IPS-20b (cell line): Measurements from ENCODE around the gene DYNLT3.

Source experiments
- H3K27ac ChIP-seq: one replicate; pipeline ENCODE4 v1.5.1; 2013; ENCODE audit warnings: low read length
- H3K27me3 ChIP-seq: 2 replicates; pipeline ENCODE4 v1.6.1; 2013; ENCODE audit warnings: mild to moderate bottlenecking, low read length, inconsistent platforms; ENCODE audit not compliant: insufficient read depth
- H3K36me3 ChIP-seq: 2 replicates; pipeline ENCODE4 v1.6.1; 2013; ENCODE audit warnings: low read depth, mild to moderate bottlenecking, inconsistent platforms, low read length, moderate library complexity; ENCODE audit not compliant: insufficient read depth
- H3K4me1 ChIP-seq: 2 replicates; pipeline ENCODE4 v1.6.1; 2013; ENCODE audit warnings: mild to moderate bottlenecking, control low read depth, inconsistent platforms, low read length, moderate library complexity; ENCODE audit not compliant: insufficient read depth
- H3K4me3 ChIP-seq: 2 replicates; pipeline ENCODE4 v1.5.1; 2013; ENCODE audit warnings: mild to moderate bottlenecking, low read length, inconsistent platforms
- H3K9ac ChIP-seq: 2 replicates; pipeline ENCODE4 v1.6.1; 2013; ENCODE audit warnings: low read depth, mild to moderate bottlenecking, inconsistent platforms, low read length, moderate library complexity
- H3K9me3 ChIP-seq: 2 replicates; pipeline ENCODE4 v1.6.1; 2013; ENCODE audit warnings: mild to moderate bottlenecking, low read depth, low read length, inconsistent platforms; ENCODE audit not compliant: insufficient read depth

Gene DYNLT3

GRCh38 chrX:37871626-37872302 lies 24.4 kb upstream of the DYNLT3 start:
- Histone ChIP-seq H3K36me3 (no peaks in the 10 kb centered on the region), H3K4me3 (no peak overlapping the region), H3K9me3 (no peaks in the 10 kb centered on the region), H3K4me1 (no peaks in the 10 kb centered on the region), H3K27ac (no peak overlapping the region), H3K9ac (no peak overlapping the region), H3K27me3 (no peaks in the 10 kb centered on the region)

- Histone ChIP-seq H3K36me3 (no peaks in the 10 kb centered on the region), H3K4me1 (no peaks in the 10 kb centered on the region), H3K9me3 (no peaks in the 10 kb centered on the region), H3K27ac (no peak overlapping the region), H3K9ac (no peak overlapping the region), H3K27me3 (no peaks in the 10 kb centered on the region), H3K4me3 (no peak overlapping the region)
Measured at GRCh38 chrX:37867536-37868153, 20.3 kb upstream of the DYNLT3 start.

GRCh38 chrX:37863728-37864127 lies 16.4 kb upstream of the DYNLT3 start:
- no peaks in the 10 kb centered on the region for H3K9me3 ChIP-seq
- H3K4me1 ChIP-seq: no peaks in the 10 kb centered on the region
- no peak overlapping the region for H3K4me3 ChIP-seq
- no peak overlapping the region for H3K9ac ChIP-seq
- H3K27me3 ChIP-seq: no peaks in the 10 kb centered on the region
- H3K27ac ChIP-seq: no peak overlapping the region
- H3K36me3 ChIP-seq: no peaks in the 10 kb centered on the region

- Histone ChIP-seq H3K9me3 (no peaks in the 10 kb centered on the region), H3K27me3 (no peaks in the 10 kb centered on the region), H3K4me3 (no peak overlapping the region), H3K9ac (no peak overlapping the region), H3K36me3 (no peaks in the 10 kb centered on the region), H3K27ac (no peak overlapping the region), H3K4me1 (no peaks in the 10 kb centered on the region)
Measured at GRCh38 chrX:37862851-37863250, 15.5 kb upstream of the DYNLT3 start.

DNA sequence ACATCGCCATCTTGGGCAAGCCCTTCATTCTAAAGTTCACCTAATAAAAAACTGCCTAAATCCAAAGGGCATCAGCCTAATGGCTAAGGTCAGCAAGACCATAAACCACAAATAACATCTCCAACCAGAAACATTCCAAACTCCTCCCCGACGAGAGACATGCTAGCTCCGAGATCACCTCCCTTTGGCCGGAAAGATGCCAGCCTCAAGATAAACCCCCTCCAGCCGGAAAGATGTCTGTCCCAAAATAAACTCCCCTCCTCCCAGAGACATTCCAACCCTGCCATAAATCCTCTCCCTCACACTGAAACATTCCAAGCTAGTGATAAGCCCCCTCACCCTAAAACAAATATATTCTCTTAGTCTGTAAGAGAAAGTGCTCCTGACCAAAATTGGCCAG lies 13.3 kb upstream of the DYNLT3 start:
- Histone ChIP-seq H3K9ac (no peak overlapping the region), H3K27ac (no peak overlapping the region), H3K4me1 (no peaks in the 10 kb centered on the region), H3K27me3 (no peaks in the 10 kb centered on the region), H3K4me3 (no peak overlapping the region), H3K9me3 (no peaks in the 10 kb centered on the region), H3K36me3 (no peaks in the 10 kb centered on the region)

DNA sequence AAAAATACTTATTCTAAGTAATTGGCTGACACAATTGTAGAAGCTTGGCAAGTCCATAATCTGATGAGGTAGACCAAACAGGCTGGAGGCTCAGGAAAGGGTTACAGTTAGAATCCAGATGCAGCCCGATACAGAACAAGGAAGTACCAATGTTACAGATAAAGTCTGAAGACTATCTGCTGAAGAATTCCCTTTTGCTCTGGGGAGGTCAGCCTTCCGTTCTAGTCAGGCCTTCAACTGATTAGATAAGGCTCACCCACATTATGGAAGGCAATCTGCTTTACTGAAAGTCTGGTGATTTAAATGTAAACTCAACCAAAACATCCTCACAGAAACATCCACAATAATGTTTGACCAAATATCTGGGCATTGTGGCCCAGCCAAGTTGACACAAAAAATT lies 7.4 kb upstream of the DYNLT3 start:
- Histone ChIP-seq H3K4me3 (no peak overlapping the region), H3K27me3 (no peaks in the 10 kb centered on the region)

GRCh38 chrX:37854148-37854547 lies 6.8 kb upstream of the DYNLT3 start:
- H3K27ac ChIP-seq: no peak overlapping the region
- H3K27me3 ChIP-seq: no peaks in the 10 kb centered on the region
- H3K4me3 ChIP-seq: no peak overlapping the region
- no peaks in the 10 kb centered on the region for H3K4me1 ChIP-seq
- H3K36me3 ChIP-seq: no peaks in the 10 kb centered on the region
- no peak overlapping the region for H3K9ac ChIP-seq
- no peaks in the 10 kb centered on the region for H3K9me3 ChIP-seq

More for the DNA sequence above, 7.4 kb upstream of the DYNLT3 start:
- Histone ChIP-seq H3K36me3 (no peaks in the 10 kb centered on the region), H3K4me1 (no peaks in the 10 kb centered on the region), H3K9ac (no peak overlapping the region), H3K9me3 (no peaks in the 10 kb centered on the region), H3K27ac (no peak overlapping the region)

DNA sequence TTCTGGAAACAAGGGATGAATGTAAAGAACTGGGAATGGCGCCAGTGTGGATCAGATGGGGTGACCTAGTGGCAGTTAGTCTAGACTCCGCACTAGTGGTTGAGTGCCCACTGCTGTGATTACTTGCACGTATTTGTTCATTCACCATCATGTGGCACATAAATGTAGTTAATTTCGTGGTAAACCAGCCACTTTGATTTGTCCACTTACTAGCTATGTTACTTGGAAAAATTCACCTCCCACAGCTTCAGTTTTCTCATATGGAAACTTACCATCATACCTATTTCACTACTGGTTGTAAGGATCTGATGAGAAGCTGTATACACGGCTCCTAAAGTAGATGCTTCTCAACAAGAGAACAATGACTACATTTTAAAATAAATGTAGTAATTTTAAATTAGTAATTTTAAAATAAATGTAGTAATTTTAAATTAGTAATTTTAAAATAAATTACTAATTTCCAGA lies 394 bp upstream of the DYNLT3 start:
- Histone ChIP-seq H3K4me1 (no peaks in the 10 kb centered on the region), H3K36me3 (no peaks in the 10 kb centered on the region), H3K4me3 (peak overlapping the region; percentile 73), H3K27ac (no peak overlapping the region), H3K9ac (peak overlapping the region; percentile 79; the same call in 1 of the 2 replicates), H3K9me3 (no peaks in the 10 kb centered on the region), H3K27me3 (no peaks in the 10 kb centered on the region)

GRCh38 chrX:37846558-37846933 lies 825 bp downstream of the DYNLT3 start:
- no peaks in the 10 kb centered on the region for H3K27me3 ChIP-seq
- H3K4me3 ChIP-seq: peak overlapping the region; percentile 73
- H3K36me3 ChIP-seq: no peaks in the 10 kb centered on the region
- H3K27ac ChIP-seq: no peak overlapping the region
- peak overlapping the region; percentile 79; the same call in 1 of the 2 replicates for H3K9ac ChIP-seq
- H3K4me1 ChIP-seq: no peaks in the 10 kb centered on the region
- no peaks in the 10 kb centered on the region for H3K9me3 ChIP-seq

GRCh38 chrX:37846141-37846540 lies 1.2 kb downstream of the DYNLT3 start:
- Histone ChIP-seq H3K36me3 (0 out of 2 replicates have a peak, but pooled peaks cover 2% of the 10 kb centered on the region), H3K9ac (peak overlapping the region; percentile 79; the same call in 1 of the 2 replicates), H3K27ac (no peak overlapping the region), H3K9me3 (no peaks in the 10 kb centered on the region), H3K27me3 (no peaks in the 10 kb centered on the region), H3K4me1 (no peaks in the 10 kb centered on the region), H3K4me3 (no peak overlapping the region)

DNA sequence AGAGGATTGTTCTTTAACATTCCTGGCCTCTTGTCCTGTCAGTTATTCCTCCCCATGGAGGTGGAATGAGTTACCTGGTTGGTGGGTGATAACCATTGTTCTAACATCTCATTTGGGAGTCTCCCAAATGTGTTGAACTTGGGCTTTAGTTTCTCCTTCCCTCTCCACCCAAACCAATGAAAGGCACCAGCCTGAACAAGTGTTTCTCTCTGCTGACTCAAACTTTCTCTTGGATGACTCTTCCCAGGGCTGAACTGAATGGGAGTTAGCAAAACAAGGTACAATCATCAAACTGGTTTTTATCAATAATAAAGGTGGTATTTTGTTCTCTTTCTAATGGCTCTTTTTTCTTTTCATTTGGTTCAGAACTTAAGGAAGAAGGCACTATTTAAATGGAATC lies 2.7 kb downstream of the DYNLT3 start:
- H3K4me1 ChIP-seq: no peaks in the 10 kb centered on the region
- H3K4me3 ChIP-seq: no peak overlapping the region
- no peaks in the 10 kb centered on the region for H3K9me3 ChIP-seq
- H3K27me3 ChIP-seq: no peaks in the 10 kb centered on the region
- H3K9ac ChIP-seq: no peak overlapping the region
- H3K36me3 ChIP-seq: 0 out of 2 replicates have a peak, but pooled peaks cover 3% of the 10 kb centered on the region
- H3K27ac ChIP-seq: no peak overlapping the region

- Histone ChIP-seq H3K9ac (no peak overlapping the region), H3K27me3 (no peaks in the 10 kb centered on the region), H3K27ac (no peak overlapping the region), H3K4me3 (no peak overlapping the region), H3K4me1 (no peaks in the 10 kb centered on the region), H3K9me3 (no peaks in the 10 kb centered on the region), H3K36me3 (0 out of 2 replicates have a peak, but pooled peaks cover 3% of the 10 kb centered on the region)
Measured at GRCh38 chrX:37840931-37841330, 6.4 kb downstream of the DYNLT3 start.
